GM12872 (cell line): ENCODE data around the gene CTCF.

ENCODE experiments used
- TF ChIP-seq, protein P1 (sequence below): IDR thresholded peaks from 3 replicates; pipeline ENCODE4 v1.5.1; 2011; ENCODE audit warnings: low read depth, mild to moderate bottlenecking, low read length, moderate library complexity; ENCODE audit not compliant: insufficient read depth

CTCF gene

DNA sequence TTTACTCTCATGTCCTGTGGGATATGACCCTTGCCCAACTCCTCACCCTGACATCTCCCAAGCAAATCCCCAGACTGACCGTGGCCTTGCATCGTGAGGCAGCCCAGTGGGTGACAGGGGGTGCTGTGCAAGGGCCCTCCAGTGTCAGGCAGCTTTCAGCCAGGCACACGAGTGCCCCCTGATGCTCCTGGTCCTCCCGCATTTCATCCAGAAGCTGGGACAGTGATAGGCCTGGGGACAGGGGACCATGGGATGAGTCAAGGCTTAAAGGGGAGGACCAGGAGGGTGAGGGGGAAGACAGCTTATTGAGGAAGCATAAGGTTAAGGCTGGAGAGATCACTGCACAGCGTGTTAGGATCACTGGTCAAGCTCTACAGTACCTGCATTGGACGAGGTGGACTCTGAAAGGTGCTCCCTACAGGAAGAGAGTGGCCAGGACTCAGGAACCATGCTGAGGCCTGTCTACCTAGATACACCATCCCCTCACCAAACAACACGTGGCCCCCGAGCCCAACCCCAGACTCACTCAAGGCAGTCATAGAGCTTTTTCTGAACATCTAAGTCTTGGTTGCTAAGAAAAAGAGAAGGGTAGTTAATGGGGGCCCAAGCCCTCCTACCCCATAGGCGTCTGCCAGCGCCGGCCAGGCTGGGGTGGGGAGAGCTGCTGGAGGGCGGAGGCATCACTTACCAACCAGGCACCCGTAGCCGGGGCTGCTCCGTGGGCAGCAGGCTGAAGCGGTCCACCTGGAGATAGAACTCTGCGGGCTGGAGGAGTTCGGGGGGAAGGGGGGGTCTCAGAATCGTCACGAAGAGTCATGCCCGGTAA lies 96.7 kb downstream of the CTCF start:
- TF ChIP-seq, protein P1, sequence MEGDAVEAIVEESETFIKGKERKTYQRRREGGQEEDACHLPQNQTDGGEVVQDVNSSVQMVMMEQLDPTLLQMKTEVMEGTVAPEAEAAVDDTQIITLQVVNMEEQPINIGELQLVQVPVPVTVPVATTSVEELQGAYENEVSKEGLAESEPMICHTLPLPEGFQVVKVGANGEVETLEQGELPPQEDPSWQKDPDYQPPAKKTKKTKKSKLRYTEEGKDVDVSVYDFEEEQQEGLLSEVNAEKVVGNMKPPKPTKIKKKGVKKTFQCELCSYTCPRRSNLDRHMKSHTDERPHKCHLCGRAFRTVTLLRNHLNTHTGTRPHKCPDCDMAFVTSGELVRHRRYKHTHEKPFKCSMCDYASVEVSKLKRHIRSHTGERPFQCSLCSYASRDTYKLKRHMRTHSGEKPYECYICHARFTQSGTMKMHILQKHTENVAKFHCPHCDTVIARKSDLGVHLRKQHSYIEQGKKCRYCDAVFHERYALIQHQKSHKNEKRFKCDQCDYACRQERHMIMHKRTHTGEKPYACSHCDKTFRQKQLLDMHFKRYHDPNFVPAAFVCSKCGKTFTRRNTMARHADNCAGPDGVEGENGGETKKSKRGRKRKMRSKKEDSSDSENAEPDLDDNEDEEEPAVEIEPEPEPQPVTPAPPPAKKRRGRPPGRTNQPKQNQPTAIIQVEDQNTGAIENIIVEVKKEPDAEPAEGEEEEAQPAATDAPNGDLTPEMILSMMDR: no peak

DNA sequence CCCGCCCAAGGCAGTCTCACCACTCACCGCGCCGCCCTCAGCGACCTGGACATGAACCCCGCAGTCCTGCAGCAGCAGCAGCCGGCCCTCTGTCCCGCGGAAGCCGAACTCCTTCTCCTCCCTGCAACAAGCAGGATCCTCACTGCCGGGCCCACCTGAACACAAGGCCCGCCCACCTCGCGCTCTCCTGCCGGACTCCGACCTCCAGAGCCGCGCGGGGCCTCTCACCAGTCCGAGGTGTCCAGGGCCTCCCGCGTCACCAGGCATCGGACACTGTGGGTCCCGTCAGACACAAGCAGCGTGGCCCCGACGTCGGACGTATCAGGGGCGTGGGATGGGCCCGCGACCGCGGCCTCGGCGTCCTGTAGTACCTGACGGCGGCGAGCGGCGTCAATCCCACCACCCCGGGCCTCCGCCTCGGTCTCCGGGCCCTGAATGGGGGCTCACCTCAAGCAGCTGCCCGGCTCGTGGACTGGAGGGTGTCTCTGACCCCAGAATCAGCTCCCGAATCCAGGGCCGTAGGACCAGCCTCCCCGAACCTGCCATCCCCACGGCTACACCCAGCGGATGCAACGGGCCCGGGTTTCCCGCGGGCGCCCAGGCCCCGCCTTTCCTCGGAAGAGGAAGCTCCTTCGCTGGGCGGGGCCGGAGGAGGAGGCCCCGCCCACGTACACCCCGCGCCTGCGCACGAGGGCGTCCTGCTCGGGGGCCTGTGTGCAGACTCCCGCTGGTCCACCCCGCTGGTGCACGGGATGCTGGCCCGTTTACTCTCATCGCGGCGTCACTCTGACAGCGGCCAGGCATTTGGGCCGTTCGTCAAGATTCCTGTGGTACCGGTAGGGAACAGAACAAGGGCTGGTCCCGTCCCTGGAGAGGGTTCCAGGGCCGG lies 97.6 kb downstream of the CTCF start, which contains the start of gene ACD:
ACD (minus strand) TSS at position 586 of the 889 bp plus-strand sequence; CDS start at position 546, 40 bp downstream.
- TF ChIP-seq, protein P1: no peak

DNA sequence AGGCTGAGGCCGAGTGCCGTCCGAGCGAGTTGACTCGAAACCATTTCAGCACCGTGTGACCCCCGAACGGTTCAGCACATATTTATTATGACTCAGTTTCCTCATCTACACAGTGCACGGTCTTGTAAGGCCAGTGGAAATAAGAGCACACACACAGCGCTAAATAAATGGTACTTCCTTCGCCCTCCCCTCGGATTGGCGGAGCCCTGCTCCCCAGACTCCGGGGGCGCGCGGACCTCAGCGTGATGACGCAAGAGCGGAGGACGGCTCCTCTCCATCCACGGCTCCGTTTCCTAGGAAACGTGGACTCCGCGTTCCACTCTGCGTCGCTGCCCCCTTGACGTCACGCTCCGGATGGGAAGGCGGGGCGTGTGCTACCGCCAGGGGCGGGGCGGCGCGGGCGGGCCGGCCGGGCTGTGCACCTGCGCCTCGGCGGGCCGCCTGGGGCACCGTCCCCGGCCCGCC lies 98.3 kb downstream of the CTCF start, which contains the start of gene PARD6A:
PARD6A (plus strand) TSS at position 397 of the 465 bp plus-strand sequence. CDS start 79 bp downstream, outside the sequence.
- TF ChIP-seq, protein P1: no peak

DNA sequence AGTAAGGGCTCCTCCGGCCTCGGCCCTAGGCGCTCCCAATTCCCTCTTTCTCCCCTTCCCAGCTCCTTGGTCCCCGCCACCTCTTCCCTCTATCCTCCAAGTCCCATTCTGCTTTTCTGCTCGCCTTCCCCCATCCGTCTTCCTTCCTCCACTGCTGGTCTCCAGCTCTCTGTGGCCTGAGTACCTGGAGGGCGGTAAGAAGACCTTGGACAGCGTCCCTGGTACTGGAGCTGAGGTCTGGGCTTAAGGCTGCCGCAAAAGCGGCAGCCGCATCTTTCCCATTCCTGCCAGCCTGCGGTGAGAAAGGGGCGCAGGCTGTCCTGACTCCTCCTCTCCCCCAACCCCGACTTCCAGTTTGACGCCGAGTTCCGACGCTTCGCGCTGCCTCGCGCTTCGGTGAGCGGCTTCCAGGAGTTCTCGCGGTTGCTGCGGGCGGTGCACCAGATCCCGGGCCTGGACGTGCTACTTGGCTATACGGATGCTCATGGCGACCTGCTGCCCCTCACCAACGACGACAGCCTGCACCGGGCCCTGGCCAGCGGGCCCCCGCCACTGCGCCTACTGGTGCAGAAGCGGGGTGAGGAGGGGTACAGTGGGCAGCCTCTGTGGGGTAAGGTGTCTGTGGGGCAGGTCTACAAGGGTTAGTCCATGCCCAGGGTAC lies 98.9 kb downstream of the CTCF start:
- TF ChIP-seq, protein P1: no peak

DNA sequence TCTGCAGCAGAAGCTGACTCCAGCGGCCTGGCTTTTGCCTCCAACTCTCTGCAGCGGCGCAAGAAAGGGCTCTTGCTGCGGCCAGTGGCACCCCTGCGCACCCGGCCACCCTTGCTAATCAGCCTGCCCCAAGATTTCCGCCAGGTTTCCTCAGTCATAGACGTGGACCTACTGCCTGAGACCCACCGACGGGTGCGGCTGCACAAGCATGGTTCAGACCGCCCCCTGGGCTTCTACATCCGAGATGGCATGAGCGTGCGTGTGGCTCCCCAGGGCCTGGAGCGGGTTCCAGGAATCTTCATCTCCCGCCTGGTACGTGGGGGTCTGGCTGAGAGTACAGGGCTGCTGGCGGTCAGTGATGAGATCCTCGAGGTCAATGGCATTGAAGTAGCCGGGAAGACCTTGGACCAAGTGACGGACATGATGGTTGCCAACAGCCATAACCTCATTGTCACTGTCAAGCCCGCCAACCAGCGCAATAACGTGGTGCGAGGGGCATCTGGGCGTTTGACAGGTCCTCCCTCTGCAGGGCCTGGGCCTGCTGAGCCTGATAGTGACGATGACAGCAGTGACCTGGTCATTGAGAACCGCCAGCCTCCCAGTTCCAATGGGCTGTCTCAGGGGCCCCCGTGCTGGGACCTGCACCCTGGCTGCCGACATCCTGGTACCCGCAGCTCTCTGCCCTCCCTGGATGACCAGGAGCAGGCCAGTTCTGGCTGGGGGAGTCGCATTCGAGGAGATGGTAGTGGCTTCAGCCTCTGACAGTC lies 99.7 kb downstream of the CTCF start:
- TF ChIP-seq, protein P1: no peak

DNA sequence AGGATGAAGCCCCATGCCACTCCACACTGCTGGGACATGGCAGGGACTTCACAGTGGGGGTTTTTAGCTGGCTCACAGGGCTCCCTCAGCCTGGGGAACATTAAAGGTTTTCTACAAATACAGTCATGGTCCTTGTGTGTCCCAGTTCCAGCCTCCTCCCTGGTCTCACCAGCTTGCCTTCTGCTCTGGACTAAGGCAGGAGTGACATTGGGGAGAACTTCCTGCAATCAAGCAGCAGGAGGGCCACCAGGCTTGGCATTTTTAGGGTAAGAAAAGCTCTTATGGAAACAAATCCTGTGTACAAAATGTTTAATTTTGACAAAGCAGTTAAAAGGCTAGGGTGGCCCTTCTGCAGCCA lies 100.3 kb downstream of the CTCF start:
- TF ChIP-seq, protein P1: no peak
